ENCODE data around the gene EMP3. TPM values are rescaled to one million over a fixed set of nuclear protein-coding genes. Genes with fewer than 3 reads are reported as not detected.

The EMP3 gene
- total RNA-seq, 1 experiment from 2014 or later, result 77.3 TPM

GRCh38 chr19:48344892-48345291 is 19.5 kb downstream of the EMP3 start:
- Histone ChIP-seq H3K27ac (ENCODE audit: low read length) (no peak overlapping the region), H3K27me3 (ENCODE audit: low read length) (no peaks in the 10 kb centered on the region), H2AFZ (ENCODE audit: low read length) (no peak overlapping the region), H3K9ac (ENCODE audit: low read length) (no peak overlapping the region), H3K9me2 (replicated peaks; ENCODE audit: insufficient read depth, low read length) (no peaks in the 10 kb centered on the region), H3K4me1 (ENCODE audit: low read length) (no peaks in the 10 kb centered on the region), H3K9me3 (ENCODE audit: low read length) (no peaks in the 10 kb centered on the region), H3K79me2 (ENCODE audit: low read length) (no peaks in the 10 kb centered on the region), H4K20me1 (ENCODE audit: insufficient read depth, low read depth, low read length) (no peaks in the 10 kb centered on the region), H3K36me3 (ENCODE audit: insufficient read depth, low read length) (no peaks in the 10 kb centered on the region), H3K4me2 (ENCODE audit: low read depth, low read length, poor library complexity, severe bottlenecking) (no peak overlapping the region), H3K4me3 (ENCODE audit: low read length) (no peak overlapping the region)
- DNase-seq, result peak; percentile 68

GRCh38 chr19:48346191-48346590 is 20.8 kb downstream of the EMP3 start:
- Histone ChIP-seq H3K36me3 (ENCODE audit: insufficient read depth, low read length) (no peaks in the 10 kb centered on the region), H3K4me2 (ENCODE audit: low read depth, low read length, poor library complexity, severe bottlenecking) (no peak overlapping the region), H3K9me3 (ENCODE audit: low read length) (no peaks in the 10 kb centered on the region), H3K4me1 (ENCODE audit: low read length) (peaks cover 4% of the 10 kb centered on the region), H3K79me2 (ENCODE audit: low read length) (no peaks in the 10 kb centered on the region), H3K4me3 (ENCODE audit: low read length) (no peak overlapping the region), H3K27ac (ENCODE audit: low read length) (no peak overlapping the region), H3K9me2 (replicated peaks; ENCODE audit: insufficient read depth, low read length) (no peaks in the 10 kb centered on the region), H2AFZ (ENCODE audit: low read length) (no peak overlapping the region), H3K9ac (ENCODE audit: low read length) (no peak overlapping the region), H3K27me3 (ENCODE audit: low read length) (no peaks in the 10 kb centered on the region), H4K20me1 (ENCODE audit: insufficient read depth, low read depth, low read length) (no peaks in the 10 kb centered on the region)
- no peak for DNase-seq

GRCh38 chr19:48348045-48348444 is 22.7 kb downstream of the EMP3 start:
- Histone ChIP-seq H3K27ac (ENCODE audit: low read length) (no peak overlapping the region), H3K4me2 (ENCODE audit: low read depth, low read length, poor library complexity, severe bottlenecking) (no peak overlapping the region), H3K9ac (ENCODE audit: low read length) (no peak overlapping the region), H4K20me1 (ENCODE audit: insufficient read depth, low read depth, low read length) (no peaks in the 10 kb centered on the region), H3K4me3 (ENCODE audit: low read length) (no peak overlapping the region), H3K27me3 (ENCODE audit: low read length) (no peaks in the 10 kb centered on the region), H3K36me3 (ENCODE audit: insufficient read depth, low read length) (no peaks in the 10 kb centered on the region), H3K79me2 (ENCODE audit: low read length) (no peaks in the 10 kb centered on the region), H2AFZ (ENCODE audit: low read length) (no peak overlapping the region), H3K9me2 (replicated peaks; ENCODE audit: insufficient read depth, low read length) (no peaks in the 10 kb centered on the region), H3K9me3 (ENCODE audit: low read length) (no peaks in the 10 kb centered on the region), H3K4me1 (ENCODE audit: low read length) (peaks cover 5% of the 10 kb centered on the region)
- no peak for DNase-seq

DNA sequence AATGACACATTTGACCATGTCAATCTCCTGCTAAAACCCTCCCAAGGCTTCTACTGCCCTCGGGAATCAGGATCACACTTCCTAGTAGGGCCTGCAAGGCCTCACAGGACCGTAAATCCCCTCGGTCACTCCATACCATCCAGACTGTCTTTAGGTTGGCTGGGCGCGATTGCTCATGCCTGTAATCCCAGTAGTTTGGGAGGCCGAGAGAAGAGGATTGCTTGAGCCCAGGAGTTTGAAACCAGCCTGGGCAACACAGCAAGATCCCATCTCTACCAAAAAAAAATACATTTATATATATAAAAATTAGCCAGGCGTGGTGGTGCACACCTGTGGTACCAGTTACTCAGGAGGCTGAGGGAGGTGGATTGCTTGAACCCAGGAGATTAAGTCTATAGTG is 23.4 kb downstream of the EMP3 start:
- H2AFZ ChIP-seq (ENCODE audit: low read length), result no peak overlapping the region
- H4K20me1 ChIP-seq (ENCODE audit: insufficient read depth, low read depth, low read length), result no peaks in the 10 kb centered on the region
- peaks cover 5% of the 10 kb centered on the region for H3K4me1 ChIP-seq (ENCODE audit: low read length)
- no peaks in the 10 kb centered on the region for H3K9me3 ChIP-seq (ENCODE audit: low read length)
- H3K27me3 ChIP-seq (ENCODE audit: low read length), result no peaks in the 10 kb centered on the region
- H3K4me2 ChIP-seq (ENCODE audit: low read depth, low read length, poor library complexity, severe bottlenecking), result no peak overlapping the region
- no peak overlapping the region for H3K9ac ChIP-seq (ENCODE audit: low read length)
- no peaks in the 10 kb centered on the region for H3K79me2 ChIP-seq (ENCODE audit: low read length)
- no peaks in the 10 kb centered on the region for H3K36me3 ChIP-seq (ENCODE audit: insufficient read depth, low read length)
- no peak overlapping the region for H3K4me3 ChIP-seq (ENCODE audit: low read length)
- no peak overlapping the region for H3K27ac ChIP-seq (ENCODE audit: low read length)
- no peaks in the 10 kb centered on the region for H3K9me2 ChIP-seq (replicated peaks; ENCODE audit: insufficient read depth, low read length)
- no peak for DNase-seq

GRCh38 chr19:48350856-48351255 is 25.5 kb downstream of the EMP3 start:
- no peak for DNase-seq
- Histone ChIP-seq H2AFZ (ENCODE audit: low read length) (0 out of 2 replicates have a peak overlapping the region, but pooled peaks have one; percentile 91), H3K9me3 (ENCODE audit: low read length) (no peaks in the 10 kb centered on the region), H4K20me1 (ENCODE audit: insufficient read depth, low read depth, low read length) (no peaks in the 10 kb centered on the region), H3K36me3 (ENCODE audit: insufficient read depth, low read length) (no peaks in the 10 kb centered on the region), H3K79me2 (ENCODE audit: low read length) (no peaks in the 10 kb centered on the region), H3K4me3 (ENCODE audit: low read length) (no peak overlapping the region), H3K4me1 (ENCODE audit: low read length) (peaks cover 5% of the 10 kb centered on the region), H3K9ac (ENCODE audit: low read length) (0 out of 2 replicates have a peak overlapping the region, but pooled peaks have one; percentile 24), H3K4me2 (ENCODE audit: low read depth, low read length, poor library complexity, severe bottlenecking) (no peak overlapping the region), H3K27ac (ENCODE audit: low read length) (no peak overlapping the region), H3K9me2 (replicated peaks; ENCODE audit: insufficient read depth, low read length) (no peaks in the 10 kb centered on the region), H3K27me3 (ENCODE audit: low read length) (no peaks in the 10 kb centered on the region)

GRCh38 chr19:48351341-48351752 is 26.0 kb downstream of the EMP3 start:
- H3K27me3 ChIP-seq (ENCODE audit: low read length), result no peaks in the 10 kb centered on the region

DNA sequence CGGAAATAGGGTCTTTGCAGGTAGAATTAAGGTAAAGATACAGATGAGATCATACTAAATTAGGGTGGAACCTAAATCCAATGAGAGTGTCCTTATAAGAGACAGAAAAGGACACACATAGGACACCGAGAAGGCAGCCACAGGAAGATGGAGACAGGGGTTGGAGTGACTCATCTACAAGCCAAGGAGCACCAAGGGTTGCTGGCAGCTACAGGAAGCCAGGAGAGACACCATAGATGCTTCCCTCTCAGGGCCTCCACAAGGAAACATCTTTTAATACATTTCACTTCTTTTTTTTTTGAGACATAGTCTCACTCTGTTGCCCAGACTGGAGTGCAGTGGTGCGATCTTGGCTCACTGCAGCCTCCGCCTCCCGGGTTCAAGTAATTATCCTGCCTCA is 28.3 kb downstream of the EMP3 start:
- Histone ChIP-seq H3K9me2 (replicated peaks; ENCODE audit: insufficient read depth, low read length) (no peaks in the 10 kb centered on the region), H3K36me3 (ENCODE audit: insufficient read depth, low read length) (no peaks in the 10 kb centered on the region), H4K20me1 (ENCODE audit: insufficient read depth, low read depth, low read length) (no peaks in the 10 kb centered on the region), H2AFZ (ENCODE audit: low read length) (no peak overlapping the region), H3K79me2 (ENCODE audit: low read length) (no peaks in the 10 kb centered on the region), H3K27me3 (ENCODE audit: low read length) (no peaks in the 10 kb centered on the region), H3K4me3 (ENCODE audit: low read length) (no peak overlapping the region), H3K4me1 (ENCODE audit: low read length) (peaks cover 5% of the 10 kb centered on the region), H3K4me2 (ENCODE audit: low read depth, low read length, poor library complexity, severe bottlenecking) (no peak overlapping the region), H3K9ac (ENCODE audit: low read length) (no peak overlapping the region), H3K27ac (ENCODE audit: low read length) (no peak overlapping the region), H3K9me3 (ENCODE audit: low read length) (no peaks in the 10 kb centered on the region)
- DNase-seq, result no peak

More at GRCh38 chr19:48351341-48351752, 26.0 kb downstream of the EMP3 start:
- H3K9me2 ChIP-seq (replicated peaks; ENCODE audit: insufficient read depth, low read length), result no peaks in the 10 kb centered on the region
- no peak overlapping the region for H3K27ac ChIP-seq (ENCODE audit: low read length)
- H3K79me2 ChIP-seq (ENCODE audit: low read length), result no peaks in the 10 kb centered on the region
- H3K9ac ChIP-seq (ENCODE audit: low read length), result 0 out of 2 replicates have a peak overlapping the region, but pooled peaks have one; percentile 24
- H4K20me1 ChIP-seq (ENCODE audit: insufficient read depth, low read depth, low read length), result no peaks in the 10 kb centered on the region
- H3K9me3 ChIP-seq (ENCODE audit: low read length), result no peaks in the 10 kb centered on the region
- H2AFZ ChIP-seq (ENCODE audit: low read length), result 0 out of 2 replicates have a peak overlapping the region, but pooled peaks have one; percentile 91
- H3K4me2 ChIP-seq (ENCODE audit: low read depth, low read length, poor library complexity, severe bottlenecking), result no peak overlapping the region
- no peak overlapping the region for H3K4me3 ChIP-seq (ENCODE audit: low read length)
- H3K36me3 ChIP-seq (ENCODE audit: insufficient read depth, low read length), result no peaks in the 10 kb centered on the region
- H3K4me1 ChIP-seq (ENCODE audit: low read length), result peaks cover 5% of the 10 kb centered on the region
- peak; percentile 93 for DNase-seq

DNA sequence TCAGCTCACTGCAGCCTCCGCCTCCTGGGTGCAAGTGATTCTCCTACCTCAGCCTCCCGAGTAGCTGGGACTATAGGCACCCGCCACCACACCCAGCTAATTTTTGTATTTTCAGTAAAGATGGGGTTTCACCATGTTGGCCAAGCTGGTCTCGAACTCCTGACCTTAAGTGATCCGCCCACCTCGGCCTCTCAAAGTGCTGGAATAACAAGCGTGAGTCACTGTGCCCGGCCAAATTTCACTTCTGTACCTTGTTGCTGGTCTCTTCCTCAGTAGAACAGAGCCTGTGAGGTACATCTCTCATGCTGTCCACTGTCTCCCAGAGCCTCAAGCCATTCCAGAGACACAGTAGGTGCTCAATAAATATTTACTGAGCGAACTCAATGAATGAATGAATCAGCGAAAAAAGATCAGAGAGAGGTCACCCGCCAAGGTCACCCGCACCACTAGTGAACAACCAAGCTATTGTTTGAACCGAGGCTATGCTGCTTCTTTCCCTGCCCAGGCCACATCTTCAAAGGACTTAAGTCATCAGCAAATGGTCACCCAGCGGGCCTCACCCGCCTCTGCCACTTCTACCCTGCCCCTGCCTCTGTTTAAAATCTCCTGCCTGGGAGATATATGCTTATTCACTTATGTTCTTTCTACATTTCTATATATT is 29.1 kb downstream of the EMP3 start:
- no peak overlapping the region for H3K4me2 ChIP-seq (ENCODE audit: low read depth, low read length, poor library complexity, severe bottlenecking)
- no peak overlapping the region for H3K27ac ChIP-seq (ENCODE audit: low read length)
- no peaks in the 10 kb centered on the region for H3K9me3 ChIP-seq (ENCODE audit: low read length)
- no peaks in the 10 kb centered on the region for H3K9me2 ChIP-seq (replicated peaks; ENCODE audit: insufficient read depth, low read length)
- H3K27me3 ChIP-seq (ENCODE audit: low read length), result no peaks in the 10 kb centered on the region
- H3K36me3 ChIP-seq (ENCODE audit: insufficient read depth, low read length), result no peaks in the 10 kb centered on the region
- DNase-seq, result no peak
- no peaks in the 10 kb centered on the region for H3K79me2 ChIP-seq (ENCODE audit: low read length)
- peaks cover 5% of the 10 kb centered on the region for H3K4me1 ChIP-seq (ENCODE audit: low read length)
- H4K20me1 ChIP-seq (ENCODE audit: insufficient read depth, low read depth, low read length), result no peaks in the 10 kb centered on the region
- no peak overlapping the region for H3K4me3 ChIP-seq (ENCODE audit: low read length)
- H3K9ac ChIP-seq (ENCODE audit: low read length), result no peak overlapping the region
- H2AFZ ChIP-seq (ENCODE audit: low read length), result no peak overlapping the region
